ENCODE data around the gene MUC5AC. TPM values are rescaled to one million over a fixed set of nuclear protein-coding genes. Genes with fewer than 3 reads are reported as not detected.

MUC5AC gene
- total and polyA plus RNA-seq, 2 experiments from 2014 or later: not detected

DNA sequence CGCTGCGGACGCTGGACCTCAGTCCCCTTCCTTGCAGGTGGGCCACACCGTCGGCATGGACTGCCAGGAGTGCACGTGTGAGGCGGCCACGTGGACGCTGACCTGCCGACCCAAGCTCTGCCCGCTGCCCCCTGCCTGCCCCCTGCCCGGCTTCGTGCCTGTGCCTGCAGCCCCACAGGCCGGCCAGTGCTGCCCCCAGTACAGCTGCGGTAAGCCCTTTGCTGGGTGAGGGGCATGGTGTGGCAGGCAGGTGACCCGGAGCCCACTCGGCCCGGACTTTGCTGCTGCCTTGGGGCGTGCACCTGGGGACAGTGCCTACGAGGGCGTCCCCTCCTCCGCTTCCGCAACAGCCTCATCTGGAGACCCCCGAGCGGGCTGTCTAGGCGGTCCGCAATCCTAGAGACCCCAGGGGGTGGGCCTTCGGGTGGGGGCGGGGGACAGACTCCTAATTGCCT lies 39.7 kb downstream of the MUC5AC start:
- H3K4me3 ChIP-seq: no peak overlapping the region
- DNase-seq (ENCODE audit: low read depth in 1 of 2, low spot score in 1 of 2): no peak
- no peaks in the 10 kb centered on the region for H3K36me3 ChIP-seq
- H3K27ac ChIP-seq: no peak overlapping the region
- no peaks in the 10 kb centered on the region for H3K27me3 ChIP-seq
- TF ChIP-seq, protein P1, sequence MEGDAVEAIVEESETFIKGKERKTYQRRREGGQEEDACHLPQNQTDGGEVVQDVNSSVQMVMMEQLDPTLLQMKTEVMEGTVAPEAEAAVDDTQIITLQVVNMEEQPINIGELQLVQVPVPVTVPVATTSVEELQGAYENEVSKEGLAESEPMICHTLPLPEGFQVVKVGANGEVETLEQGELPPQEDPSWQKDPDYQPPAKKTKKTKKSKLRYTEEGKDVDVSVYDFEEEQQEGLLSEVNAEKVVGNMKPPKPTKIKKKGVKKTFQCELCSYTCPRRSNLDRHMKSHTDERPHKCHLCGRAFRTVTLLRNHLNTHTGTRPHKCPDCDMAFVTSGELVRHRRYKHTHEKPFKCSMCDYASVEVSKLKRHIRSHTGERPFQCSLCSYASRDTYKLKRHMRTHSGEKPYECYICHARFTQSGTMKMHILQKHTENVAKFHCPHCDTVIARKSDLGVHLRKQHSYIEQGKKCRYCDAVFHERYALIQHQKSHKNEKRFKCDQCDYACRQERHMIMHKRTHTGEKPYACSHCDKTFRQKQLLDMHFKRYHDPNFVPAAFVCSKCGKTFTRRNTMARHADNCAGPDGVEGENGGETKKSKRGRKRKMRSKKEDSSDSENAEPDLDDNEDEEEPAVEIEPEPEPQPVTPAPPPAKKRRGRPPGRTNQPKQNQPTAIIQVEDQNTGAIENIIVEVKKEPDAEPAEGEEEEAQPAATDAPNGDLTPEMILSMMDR (IDR thresholded peaks at IDR 0.05; ENCODE audit: low read depth, low read length): no peak
- no peaks in the 10 kb centered on the region for H3K4me1 ChIP-seq (ENCODE audit: low read depth)
- H3K9me3 ChIP-seq (ENCODE audit: low read depth): no peaks in the 10 kb centered on the region

DNA sequence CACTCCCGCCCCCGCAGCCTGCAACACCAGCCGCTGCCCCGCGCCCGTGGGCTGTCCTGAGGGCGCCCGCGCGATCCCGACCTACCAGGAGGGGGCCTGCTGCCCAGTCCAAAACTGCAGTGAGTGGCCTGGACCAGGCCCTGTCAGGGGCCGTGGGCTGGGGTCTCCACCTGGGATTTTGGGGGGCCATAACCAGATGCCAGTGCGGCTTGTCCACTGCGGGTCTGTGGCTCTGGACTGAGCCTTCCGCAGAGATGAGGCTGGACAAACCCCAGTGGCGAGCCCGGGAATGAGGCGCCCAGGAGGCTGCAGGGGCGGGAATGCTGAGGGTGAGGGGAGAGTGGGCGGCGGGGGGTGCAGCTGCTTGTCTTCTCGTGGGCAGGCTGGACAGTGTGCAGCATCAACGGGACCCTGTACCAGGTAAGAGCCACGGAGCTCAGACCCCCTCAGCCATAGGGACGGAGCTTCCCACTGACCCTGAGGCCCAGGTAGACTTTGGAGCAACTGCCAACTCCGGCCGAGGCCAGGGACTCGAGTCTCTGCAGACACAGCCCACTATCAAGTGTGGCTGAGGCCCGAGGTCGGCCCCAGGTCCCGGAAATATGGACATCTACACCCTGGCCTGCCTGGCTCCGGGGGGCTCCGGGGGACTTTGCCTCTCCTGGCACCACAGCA lies 40.3 kb downstream of the MUC5AC start:
- TF ChIP-seq, protein P1 (IDR thresholded peaks at IDR 0.05; ENCODE audit: low read depth, low read length): no peak
- no peak for DNase-seq (ENCODE audit: low read depth in 1 of 2, low spot score in 1 of 2)

DNA sequence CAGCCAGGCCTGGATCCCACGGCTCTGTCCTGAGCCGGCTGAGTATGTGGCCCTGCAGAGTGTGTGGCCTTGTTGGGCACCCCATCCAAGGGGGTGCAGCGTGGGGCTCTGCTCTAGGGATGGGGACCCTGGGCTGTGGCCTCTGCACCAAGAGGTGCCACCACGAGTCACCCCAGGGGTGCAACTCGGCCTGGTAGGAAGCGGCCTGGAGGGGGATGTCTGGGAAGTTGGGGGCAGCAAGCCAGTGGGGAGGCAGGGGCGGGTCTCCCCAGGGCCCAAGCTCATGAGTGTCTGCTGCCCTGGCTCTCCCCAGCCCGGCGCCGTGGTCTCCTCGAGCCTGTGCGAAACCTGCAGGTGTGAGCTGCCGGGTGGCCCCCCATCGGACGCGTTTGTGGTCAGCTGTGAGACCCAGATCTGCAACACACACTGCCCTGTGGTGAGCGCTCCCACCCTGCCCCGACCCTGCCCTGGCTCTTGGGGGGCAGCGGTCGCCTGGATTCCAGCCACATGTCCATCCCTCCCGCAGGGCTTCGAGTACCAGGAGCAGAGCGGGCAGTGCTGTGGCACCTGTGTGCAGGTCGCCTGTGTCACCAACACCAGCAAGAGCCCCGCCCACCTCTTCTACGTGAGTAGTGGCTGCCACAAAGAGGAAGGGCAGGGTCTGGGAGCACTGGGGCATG lies 40.9 kb downstream of the MUC5AC start:
- Histone ChIP-seq H3K36me3 (no peaks in the 10 kb centered on the region), H3K9me3 (ENCODE audit: low read depth) (no peaks in the 10 kb centered on the region), H3K4me1 (ENCODE audit: low read depth) (no peaks in the 10 kb centered on the region), H3K27me3 (no peaks in the 10 kb centered on the region), H3K27ac (no peak overlapping the region), H3K4me3 (no peak overlapping the region)
- TF ChIP-seq, protein P1 (IDR thresholded peaks at IDR 0.05; ENCODE audit: low read depth, low read length): no peak
- no peak for DNase-seq (ENCODE audit: low read depth in 1 of 2, low spot score in 1 of 2)

More for the DNA sequence above, 40.3 kb downstream of the MUC5AC start:
- Histone ChIP-seq H3K36me3 (no peaks in the 10 kb centered on the region), H3K9me3 (ENCODE audit: low read depth) (no peaks in the 10 kb centered on the region), H3K27ac (no peak overlapping the region), H3K4me1 (ENCODE audit: low read depth) (no peaks in the 10 kb centered on the region), H3K27me3 (no peaks in the 10 kb centered on the region), H3K4me3 (no peak overlapping the region)

DNA sequence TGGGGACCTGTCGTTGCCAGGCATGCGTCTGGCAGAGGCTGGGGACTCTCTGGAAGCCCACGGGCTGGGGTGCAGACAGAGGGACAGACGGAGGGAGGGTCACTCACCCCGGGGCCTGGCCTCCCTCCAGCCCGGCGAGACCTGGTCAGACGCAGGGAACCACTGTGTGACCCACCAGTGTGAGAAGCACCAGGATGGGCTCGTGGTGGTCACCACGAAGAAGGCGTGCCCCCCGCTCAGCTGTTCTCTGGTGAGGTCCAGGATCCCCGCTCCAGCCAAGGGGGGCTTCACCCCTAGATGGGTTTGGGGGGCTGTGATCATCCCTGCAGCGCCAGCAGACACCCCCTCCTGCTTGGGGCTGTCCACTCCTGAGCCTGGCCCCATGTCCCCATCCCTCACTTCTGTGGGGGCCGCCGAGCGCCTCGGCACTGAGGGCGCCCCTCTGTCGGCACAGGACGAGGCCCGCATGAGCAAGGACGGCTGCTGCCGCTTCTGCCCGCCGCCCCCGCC lies 41.5 kb downstream of the MUC5AC start:
- no peaks in the 10 kb centered on the region for H3K4me1 ChIP-seq (ENCODE audit: low read depth)
- H3K27ac ChIP-seq: no peak overlapping the region
- TF ChIP-seq, protein P1 (IDR thresholded peaks at IDR 0.05; ENCODE audit: low read depth, low read length): no peak
- no peaks in the 10 kb centered on the region for H3K27me3 ChIP-seq
- DNase-seq (ENCODE audit: low read depth in 1 of 2, low spot score in 1 of 2): no peak
- no peaks in the 10 kb centered on the region for H3K9me3 ChIP-seq (ENCODE audit: low read depth)
- no peak overlapping the region for H3K4me3 ChIP-seq
- H3K36me3 ChIP-seq: no peaks in the 10 kb centered on the region

DNA sequence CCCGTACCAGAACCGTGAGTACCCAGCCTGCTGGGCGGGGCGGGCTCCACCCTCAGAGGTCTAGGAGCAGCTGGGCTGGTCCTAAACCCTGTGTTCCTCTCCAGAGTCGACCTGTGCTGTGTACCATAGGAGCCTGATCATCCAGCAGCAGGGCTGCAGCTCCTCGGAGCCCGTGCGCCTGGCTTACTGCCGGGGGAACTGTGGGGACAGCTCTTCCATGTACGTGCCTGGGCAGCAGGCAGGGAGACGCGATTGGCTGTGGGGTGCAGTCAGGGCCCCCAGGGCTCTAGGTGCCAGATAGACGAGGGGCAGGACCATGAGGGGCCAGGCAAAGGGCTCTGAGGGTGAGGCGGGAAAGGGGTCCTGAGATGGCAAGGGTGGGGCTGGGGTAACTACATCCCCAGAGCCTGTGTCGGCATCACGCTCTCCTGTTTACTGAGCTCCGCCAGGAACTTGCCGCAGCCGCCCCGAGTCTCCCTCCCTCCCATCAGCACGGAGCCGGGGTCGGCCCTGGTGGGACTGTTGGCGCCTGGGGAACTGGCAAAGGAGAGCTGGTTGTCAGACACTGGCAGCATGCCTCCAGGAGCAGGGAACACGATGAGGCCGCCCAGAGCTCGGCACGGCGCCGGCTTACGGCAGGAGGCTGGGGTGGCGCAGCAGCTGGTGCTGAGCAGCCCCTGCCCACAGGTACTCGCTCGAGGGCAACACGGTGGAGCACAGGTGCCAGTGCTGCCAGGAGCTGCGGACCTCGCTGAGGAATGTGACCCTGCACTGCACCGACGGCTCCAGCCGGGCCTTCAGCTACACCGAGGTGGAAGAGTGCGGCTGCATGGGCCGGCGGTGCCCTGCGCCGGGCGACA lies 42.2 kb downstream of the MUC5AC start:
- H3K36me3 ChIP-seq: no peaks in the 10 kb centered on the region
- no peak overlapping the region for H3K4me3 ChIP-seq
- TF ChIP-seq, protein P1 (IDR thresholded peaks at IDR 0.05; ENCODE audit: low read depth, low read length): no peak
- no peaks in the 10 kb centered on the region for H3K9me3 ChIP-seq (ENCODE audit: low read depth)
- H3K27ac ChIP-seq: no peak overlapping the region
- no peak for DNase-seq (ENCODE audit: low read depth in 1 of 2, low spot score in 1 of 2)
- H3K27me3 ChIP-seq: no peaks in the 10 kb centered on the region
- no peaks in the 10 kb centered on the region for H3K4me1 ChIP-seq (ENCODE audit: low read depth)

Measured in cardiac muscle cell (in vitro differentiated cells and primary cell).